ENCODE data around the gene GIT2. TPM values are rescaled to one million over a fixed set of nuclear protein-coding genes. Genes with fewer than 3 reads are reported as not detected.

GIT2 gene
- total and polyA plus RNA-seq, 10 of the 15 experiments (the other 5 are each of a cell fraction or from before 2014, with no cell fraction given) = 9.1 to 49.9 (median 43.9) TPM

DNA sequence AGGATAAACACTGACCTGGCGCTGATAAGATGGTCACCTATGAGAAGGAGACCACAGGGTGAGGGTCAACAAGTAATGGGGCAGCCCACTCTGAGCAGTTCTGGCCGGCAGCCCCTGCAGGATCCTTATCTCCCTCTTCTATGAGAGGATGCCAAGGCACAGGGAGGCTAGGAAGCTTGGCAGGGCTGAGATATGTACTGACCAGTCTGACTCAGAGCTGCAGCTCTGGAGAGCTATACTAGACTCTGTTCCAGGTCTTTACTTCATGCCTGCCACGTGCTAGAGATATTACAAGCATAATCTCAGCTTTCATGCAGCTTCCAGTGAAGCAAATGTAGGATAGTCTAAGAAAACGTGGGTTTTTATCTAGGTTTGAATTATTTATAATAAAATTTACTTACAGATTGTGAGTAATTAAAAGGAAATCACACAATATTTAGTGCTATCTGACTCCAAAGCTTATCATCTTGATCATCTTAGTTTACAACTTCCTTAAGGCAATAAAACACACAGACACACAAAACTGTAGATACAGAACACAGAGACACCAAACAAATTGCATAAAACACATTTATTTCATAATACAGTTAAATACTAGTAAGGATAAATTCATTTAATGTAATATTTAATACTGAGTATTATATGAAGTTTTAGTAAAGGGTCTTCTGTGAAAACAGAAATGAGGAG, 32.3 kb downstream of the GIT2 start:
- no peaks in the 10 kb centered on the region for H4K20me1 ChIP-seq (ENCODE audit: control insufficient read depth, insufficient read depth)

More for the DNA sequence above, 32.3 kb downstream of the GIT2 start:
- intact Hi-C loops (cut with micrococcal nuclease; ENCODE audit: unreplicated experiment) = no loop called here
- Histone ChIP-seq H3K4me2 (ENCODE audit: control insufficient read depth, insufficient read depth) (no peak overlapping the region), H3K36me3 (ENCODE audit: control insufficient read depth in 2 of 2, insufficient read depth in 2 of 2, low read length in 1 of 2) (peaks cover 17 to 22% of the 10 kb centered on the region in 2 experiments; a peak in 3 of 4 replicates), H3K79me2 (ENCODE audit: control insufficient read depth, insufficient read depth, low read length) (no peaks in the 10 kb centered on the region), H3K9me3 (replicated peaks; ENCODE audit: control insufficient read depth, insufficient read depth, low read length) (no peaks in the 10 kb centered on the region), H3K27ac (ENCODE audit: control insufficient read depth, insufficient read depth) (no peak overlapping the region), H3K27me3 (replicated peaks in 1 of 2; ENCODE audit: control insufficient read depth in 2 of 2, insufficient read depth in 2 of 2, low read length in 1 of 2) (no peaks in the 10 kb centered on the region), H3K4me1 (ENCODE audit: control insufficient read depth, insufficient read depth, low read length) (peaks cover 10% of the 10 kb centered on the region), H3K4me3 (no peak overlapping the region), H2AFZ (ENCODE audit: control insufficient read depth, low read depth, low read length) (no peak overlapping the region), H3K9ac (ENCODE audit: control insufficient read depth, insufficient read depth, low read length) (no peak overlapping the region)
- WGBS (ENCODE audit: insufficient coverage, insufficient replicate concordance, low lambda C conversion rate, missing lambda C conversion rate) = 69% methylated on average over 4 of the region's 4 CpGs
- CTCF ChIA-PET = interaction anchor here (0.6 to 0.9 kb wide), 2 partner anchors 18 to 29 kb away, joined by 3 read pairs; no protein-coding TSS in a partner anchor
- FAIRE-seq (no peak), ATAC-seq (no peak), DNase-seq (ENCODE audit: low read depth, low spot score) (no peak)
- RAD21 ChIA-PET (ENCODE audit: unreplicated experiment) = interaction anchor here (1.2 kb wide), 1 partner anchor 100 kb away, joined by 3 read pairs; no protein-coding TSS in a partner anchor
- SMC1A ChIA-PET (ENCODE audit: uncharacterized antibody, unreplicated experiment) = interaction anchor here (1.0 to 1.2 kb wide), 2 partner anchors 10 to 16 kb away, joined by 3 to 6 read pairs; no protein-coding TSS in a partner anchor
- BruUV-seq (replicated peaks) = no TSS peak
- in situ Hi-C loops (cut with MboI) = no loop called here
- POLR2A ChIA-PET = interaction anchor here (0.5 to 0.6 kb wide), 2 partner anchors 28 to 71 kb away, joined by 4 to 6 read pairs; no protein-coding TSS in a partner anchor
- TF ChIP-seq ZNF384 (IDR thresholded peaks at IDR 0.05; ENCODE audit: borderline replicate concordance, low read depth, low read length) (no peak), RAD51 (IDR thresholded peaks at IDR 0.05) (no peak), ZBED1 (IDR thresholded peaks at IDR 0.05; ENCODE audit: borderline replicate concordance) (no peak), CBX5 (IDR thresholded peaks at IDR 0.05; ENCODE audit: low read depth) (no peak), SREBF2 (IDR thresholded peaks at IDR 0.05; ENCODE audit: low read length) (no peak), EZH2 (IDR thresholded peaks at IDR 0.05; ENCODE audit: borderline replicate concordance, control insufficient read depth, low read depth, low read length) (no peak), RELA (IDR thresholded peaks at IDR 0.05; ENCODE audit: borderline replicate concordance, partially characterized antibody) (no peak), RB1 (IDR thresholded peaks at IDR 0.05; ENCODE audit: borderline replicate concordance) (no peak), SMAD1 (IDR thresholded peaks at IDR 0.05; ENCODE audit: low read depth, partially characterized antibody) (no peak), DPF2 (IDR thresholded peaks at IDR 0.05) (no peak), ZBTB40 (IDR thresholded peaks at IDR 0.05; ENCODE audit: borderline replicate concordance) (no peak), POLR2A (IDR thresholded peaks at IDR 0.05; ENCODE audit: low read depth, low read length) (no peak)
- TF ChIP-seq, protein P1, sequence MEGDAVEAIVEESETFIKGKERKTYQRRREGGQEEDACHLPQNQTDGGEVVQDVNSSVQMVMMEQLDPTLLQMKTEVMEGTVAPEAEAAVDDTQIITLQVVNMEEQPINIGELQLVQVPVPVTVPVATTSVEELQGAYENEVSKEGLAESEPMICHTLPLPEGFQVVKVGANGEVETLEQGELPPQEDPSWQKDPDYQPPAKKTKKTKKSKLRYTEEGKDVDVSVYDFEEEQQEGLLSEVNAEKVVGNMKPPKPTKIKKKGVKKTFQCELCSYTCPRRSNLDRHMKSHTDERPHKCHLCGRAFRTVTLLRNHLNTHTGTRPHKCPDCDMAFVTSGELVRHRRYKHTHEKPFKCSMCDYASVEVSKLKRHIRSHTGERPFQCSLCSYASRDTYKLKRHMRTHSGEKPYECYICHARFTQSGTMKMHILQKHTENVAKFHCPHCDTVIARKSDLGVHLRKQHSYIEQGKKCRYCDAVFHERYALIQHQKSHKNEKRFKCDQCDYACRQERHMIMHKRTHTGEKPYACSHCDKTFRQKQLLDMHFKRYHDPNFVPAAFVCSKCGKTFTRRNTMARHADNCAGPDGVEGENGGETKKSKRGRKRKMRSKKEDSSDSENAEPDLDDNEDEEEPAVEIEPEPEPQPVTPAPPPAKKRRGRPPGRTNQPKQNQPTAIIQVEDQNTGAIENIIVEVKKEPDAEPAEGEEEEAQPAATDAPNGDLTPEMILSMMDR (IDR thresholded peaks at IDR 0.05 in 2 of 3, conservative IDR thresholded peaks at IDR 0.05 in 1 of 3; ENCODE audit: control insufficient read depth in 2 of 3, extremely low read depth in 1 of 3, insufficient read depth in 1 of 3, low read depth in 3 of 3, low read length in 3 of 3) = no peak
